ENCODE results near the gene SGIP1.
"Not testable (repeated sequence)": the region's sequence is repeated elsewhere in the genome, so short reads cannot be mapped to it uniquely, and the experiment has no call there.

SGIP1 gene

GRCh38 chr1:66705110-66705509 lies 171.2 kb downstream of the SGIP1 start:
- peak overlapping the region; percentile 94 for H3K27ac ChIP-seq
- H3K36me3 ChIP-seq (ENCODE audit: insufficient read depth, low read length) = no peaks in the 10 kb centered on the region
- no peaks in the 10 kb centered on the region for H3K9me3 ChIP-seq (ENCODE audit: low read depth, low read length)
- peak; percentile 99 for TF ChIP-seq FOXP2 (optimal IDR thresholded peaks at IDR 0.05; ENCODE audit: control extremely low read depth, extremely low read length, insufficient read depth)
- no peak for TF ChIP-seq EZH2 (IDR thresholded peaks at IDR 0.05)
- TF ChIP-seq POLR2AphosphoS5 (IDR thresholded peaks at IDR 0.05; ENCODE audit: borderline replicate concordance, low read depth, low read length) = peak; percentile 65; the same call in 1 of the 2 replicates
- peak; percentile 99 for DNase-seq (ENCODE audit: low read depth, low spot score)
- H3K4me3 ChIP-seq = peak overlapping the region; percentile 70
- H3K9ac ChIP-seq (ENCODE audit: insufficient read length) = no peak overlapping the region

- TF ChIP-seq FOXP2 (optimal IDR thresholded peaks at IDR 0.05; ENCODE audit: control extremely low read depth, extremely low read length, insufficient read depth) = no peak
- no peak for TF ChIP-seq POLR2AphosphoS5 (IDR thresholded peaks at IDR 0.05; ENCODE audit: borderline replicate concordance, low read depth, low read length)
- no peak for TF ChIP-seq EZH2 (IDR thresholded peaks at IDR 0.05)
- H3K9ac ChIP-seq (ENCODE audit: insufficient read length) = no peak overlapping the region
- DNase-seq (ENCODE audit: low read depth, low spot score) = no peak
- H3K36me3 ChIP-seq (ENCODE audit: insufficient read depth, low read length) = no peaks in the 10 kb centered on the region
- H3K4me3 ChIP-seq = no peak overlapping the region
- H3K27ac ChIP-seq = no peak overlapping the region
- H3K9me3 ChIP-seq (ENCODE audit: low read depth, low read length) = no peaks in the 10 kb centered on the region
Measured at GRCh38 chr1:66711420-66711819, 177.5 kb downstream of the SGIP1 start.

GRCh38 chr1:66712839-66713238 lies 178.9 kb downstream of the SGIP1 start:
- Histone ChIP-seq H3K4me3 (no peak overlapping the region), H3K9ac (ENCODE audit: insufficient read length) (no peak overlapping the region), H3K9me3 (ENCODE audit: low read depth, low read length) (no peaks in the 10 kb centered on the region), H3K27ac (no peak overlapping the region), H3K36me3 (ENCODE audit: insufficient read depth, low read length) (no peaks in the 10 kb centered on the region)
- TF ChIP-seq FOXP2 (optimal IDR thresholded peaks at IDR 0.05; ENCODE audit: control extremely low read depth, extremely low read length, insufficient read depth) (no peak), POLR2AphosphoS5 (IDR thresholded peaks at IDR 0.05; ENCODE audit: borderline replicate concordance, low read depth, low read length) (no peak), EZH2 (IDR thresholded peaks at IDR 0.05) (no peak)
- DNase-seq (ENCODE audit: low read depth, low spot score) = no peak

- no peak for DNase-seq (ENCODE audit: low read depth, low spot score)
- Histone ChIP-seq H3K9ac (ENCODE audit: insufficient read length) (no peak overlapping the region), H3K36me3 (ENCODE audit: insufficient read depth, low read length) (no peaks in the 10 kb centered on the region), H3K9me3 (ENCODE audit: low read depth, low read length) (no peaks in the 10 kb centered on the region), H3K27ac (no peak overlapping the region), H3K4me3 (no peak overlapping the region)
- TF ChIP-seq POLR2AphosphoS5 (IDR thresholded peaks at IDR 0.05; ENCODE audit: borderline replicate concordance, low read depth, low read length) = no peak
- TF ChIP-seq FOXP2 (optimal IDR thresholded peaks at IDR 0.05; ENCODE audit: control extremely low read depth, extremely low read length, insufficient read depth) = no peak
- no peak for TF ChIP-seq EZH2 (IDR thresholded peaks at IDR 0.05)
Measured at GRCh38 chr1:66723985-66724384, 190.0 kb downstream of the SGIP1 start.

- no peaks in the 10 kb centered on the region for H3K9me3 ChIP-seq (ENCODE audit: low read depth, low read length)
- H3K36me3 ChIP-seq (ENCODE audit: insufficient read depth, low read length) = no peaks in the 10 kb centered on the region
- H3K4me3 ChIP-seq = peak overlapping the region; percentile 34; the same call in 1 of the 2 replicates
- no peak overlapping the region; the same call in 1 of the 2 replicates for H3K27ac ChIP-seq
- no peak overlapping the region for H3K9ac ChIP-seq (ENCODE audit: insufficient read length)
- peak; percentile 90 for DNase-seq (ENCODE audit: low read depth, low spot score)
- peak; percentile 26; the same call in 1 of the 2 replicates for TF ChIP-seq POLR2AphosphoS5 (IDR thresholded peaks at IDR 0.05; ENCODE audit: borderline replicate concordance, low read depth, low read length)
- TF ChIP-seq EZH2 (IDR thresholded peaks at IDR 0.05) = no peak
- TF ChIP-seq FOXP2 (optimal IDR thresholded peaks at IDR 0.05; ENCODE audit: control extremely low read depth, extremely low read length, insufficient read depth) = peak; percentile 80
Measured at GRCh38 chr1:66725885-66726665, 192.1 kb downstream of the SGIP1 start.

- no peak for DNase-seq (ENCODE audit: low read depth, low spot score)
- no peaks in the 10 kb centered on the region for H3K9me3 ChIP-seq (ENCODE audit: low read depth, low read length)
- no peak overlapping the region for H3K9ac ChIP-seq (ENCODE audit: insufficient read length)
- no peak overlapping the region for H3K4me3 ChIP-seq
- peak overlapping the region; percentile 88; the same call in 1 of the 2 replicates for H3K27ac ChIP-seq
- no peak for TF ChIP-seq FOXP2 (optimal IDR thresholded peaks at IDR 0.05; ENCODE audit: control extremely low read depth, extremely low read length, insufficient read depth)
- no peak for TF ChIP-seq POLR2AphosphoS5 (IDR thresholded peaks at IDR 0.05; ENCODE audit: borderline replicate concordance, low read depth, low read length)
- TF ChIP-seq EZH2 (IDR thresholded peaks at IDR 0.05) = no peak
- no peaks in the 10 kb centered on the region for H3K36me3 ChIP-seq (ENCODE audit: insufficient read depth, low read length)
Measured at GRCh38 chr1:66728021-66728420, 194.1 kb downstream of the SGIP1 start.

- not testable (repeated sequence) for H3K36me3 ChIP-seq (ENCODE audit: insufficient read depth, low read length); H3K9me3 ChIP-seq (ENCODE audit: low read depth, low read length); DNase-seq (ENCODE audit: low read depth, low spot score); H3K9ac ChIP-seq (ENCODE audit: insufficient read length)
- H3K4me3 ChIP-seq = peak overlapping the region; percentile 52; the same call in 1 of the 2 replicates
- H3K27ac ChIP-seq = peak overlapping the region; percentile 88
Measured at GRCh38 chr1:66728716-66729115, 194.8 kb downstream of the SGIP1 start.

- H3K9me3 ChIP-seq (ENCODE audit: low read depth, low read length) = no peaks in the 10 kb centered on the region
- H3K9ac ChIP-seq (ENCODE audit: insufficient read length) = no peak overlapping the region
- peak overlapping the region; percentile 52 for H3K4me3 ChIP-seq
- H3K36me3 ChIP-seq (ENCODE audit: insufficient read depth, low read length) = no peaks in the 10 kb centered on the region
- peak overlapping the region; percentile 88 for H3K27ac ChIP-seq
- TF ChIP-seq POLR2AphosphoS5 (IDR thresholded peaks at IDR 0.05; ENCODE audit: borderline replicate concordance, low read depth, low read length) = no peak; the same call in 1 of the 2 replicates
- TF ChIP-seq EZH2 (IDR thresholded peaks at IDR 0.05) = no peak
- TF ChIP-seq FOXP2 (optimal IDR thresholded peaks at IDR 0.05; ENCODE audit: control extremely low read depth, extremely low read length, insufficient read depth) = peak; percentile 41
- no peak for DNase-seq (ENCODE audit: low read depth, low spot score)
Measured at GRCh38 chr1:66729119-66729518, 195.2 kb downstream of the SGIP1 start.

Data from SK-N-MC (cell line).